Tibial nerve (tissue), 4 donors: ENCODE measurements around the gene TULP4.

Experiments used
- EP300 ChIP-seq, 2 donors: sonication (generic); formaldehyde crosslinking; IDR thresholded peaks; one replicate each; pipeline ENCODE4 v1.6.1; 2017; ENCODE audit warnings: antibody characterized with exemption in 2 of 2, mild to moderate bottlenecking in 1 of 2
- POLR2A ChIP-seq, 2 donors: fragments of 450-650 bp; IDR thresholded peaks; one replicate each; pipeline ENCODE4 v1.6.1; 2017; ENCODE audit warnings: antibody characterized with exemption in 2 of 2, mild to moderate bottlenecking in 2 of 2, moderate library complexity in 2 of 2
- TF ChIP-seq, protein P1 (sequence below), 5 experiments: fragments of 200-600 bp in 3 of 5; fragments of 450-650 bp in 2 of 5; sonication (generic) in 3 of 5; IDR thresholded peaks; one replicate each; pipeline ENCODE4 v1.5.1; 2016 to 2019; ENCODE audit warnings: antibody characterized with exemption in 5 of 5, mild to moderate bottlenecking in 3 of 5, moderate library complexity in 2 of 5

DNA sequence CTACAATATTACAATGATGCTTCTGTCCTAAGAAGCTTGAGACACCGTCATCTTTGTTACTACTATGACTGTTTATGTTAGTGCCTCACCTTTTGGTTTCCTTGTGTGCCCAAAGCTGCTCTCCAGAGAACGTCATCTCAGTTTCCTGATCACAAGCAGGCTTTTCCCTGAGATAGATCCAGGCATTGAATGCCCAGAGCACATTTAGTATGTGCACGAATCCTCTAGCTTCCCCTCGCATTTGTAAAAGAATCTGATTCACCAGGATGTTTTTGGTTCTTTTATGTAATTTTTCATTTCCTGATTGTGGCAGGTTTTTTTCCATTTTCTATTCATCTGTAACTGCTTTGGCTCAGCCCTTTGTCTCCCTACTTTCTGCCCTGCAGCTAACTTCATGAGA is 147.5 kb downstream of the TULP4 start:
- TF ChIP-seq, protein P1, sequence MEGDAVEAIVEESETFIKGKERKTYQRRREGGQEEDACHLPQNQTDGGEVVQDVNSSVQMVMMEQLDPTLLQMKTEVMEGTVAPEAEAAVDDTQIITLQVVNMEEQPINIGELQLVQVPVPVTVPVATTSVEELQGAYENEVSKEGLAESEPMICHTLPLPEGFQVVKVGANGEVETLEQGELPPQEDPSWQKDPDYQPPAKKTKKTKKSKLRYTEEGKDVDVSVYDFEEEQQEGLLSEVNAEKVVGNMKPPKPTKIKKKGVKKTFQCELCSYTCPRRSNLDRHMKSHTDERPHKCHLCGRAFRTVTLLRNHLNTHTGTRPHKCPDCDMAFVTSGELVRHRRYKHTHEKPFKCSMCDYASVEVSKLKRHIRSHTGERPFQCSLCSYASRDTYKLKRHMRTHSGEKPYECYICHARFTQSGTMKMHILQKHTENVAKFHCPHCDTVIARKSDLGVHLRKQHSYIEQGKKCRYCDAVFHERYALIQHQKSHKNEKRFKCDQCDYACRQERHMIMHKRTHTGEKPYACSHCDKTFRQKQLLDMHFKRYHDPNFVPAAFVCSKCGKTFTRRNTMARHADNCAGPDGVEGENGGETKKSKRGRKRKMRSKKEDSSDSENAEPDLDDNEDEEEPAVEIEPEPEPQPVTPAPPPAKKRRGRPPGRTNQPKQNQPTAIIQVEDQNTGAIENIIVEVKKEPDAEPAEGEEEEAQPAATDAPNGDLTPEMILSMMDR (IDR thresholded peaks at IDR 0.05) = no peak
- TF ChIP-seq EP300 (IDR thresholded peaks at IDR 0.05) (no peak), POLR2A (IDR thresholded peaks at IDR 0.05) (no peak)
